ENCODE data around the gene OPCML.

Gene OPCML

DNA sequence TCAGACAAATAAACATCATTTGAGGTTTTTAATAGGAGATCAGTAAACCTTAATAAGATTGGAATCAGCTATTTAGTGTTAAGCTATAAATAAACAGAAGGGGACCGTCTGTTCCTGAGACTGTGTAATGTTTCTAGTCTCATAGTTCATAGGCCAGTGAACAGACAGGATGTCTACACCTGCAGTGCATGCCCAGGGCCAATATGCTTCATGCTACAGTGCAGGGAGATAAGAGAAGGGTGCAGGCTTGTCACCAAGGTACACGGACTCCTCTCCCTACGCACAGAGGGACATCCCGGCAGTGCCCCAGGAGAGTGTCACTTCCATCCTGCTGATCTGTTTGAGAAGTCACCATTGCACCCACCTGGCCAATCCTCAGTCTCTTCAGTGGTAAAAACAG is 148.6 kb downstream of the OPCML start:
- no peak overlapping the region for H3K4me2 ChIP-seq (ENCODE audit: low read depth, low read length, poor library complexity, severe bottlenecking)
- no peak overlapping the region for H3K9ac ChIP-seq (ENCODE audit: low read depth, low read length, poor library complexity, severe bottlenecking)
- H3K4me1 ChIP-seq (ENCODE audit: insufficient read depth, low read length, poor library complexity, severe bottlenecking), result no peaks in the 10 kb centered on the region
- peaks cover 14% of the 10 kb centered on the region; the same call in 1 of the 2 replicates for H3K9me3 ChIP-seq (ENCODE audit: insufficient read depth, low read depth, low read length)
- no peak overlapping the region for H3K4me3 ChIP-seq (ENCODE audit: low read length, poor library complexity, severe bottlenecking)
- H3K27me3 ChIP-seq (ENCODE audit: insufficient read depth, low read length, poor library complexity, severe bottlenecking), result no peaks in the 10 kb centered on the region
- TF ChIP-seq EZH2phosphoT487 (IDR thresholded peaks at IDR 0.05; ENCODE audit: borderline replicate concordance), result no peak
- TF ChIP-seq, protein P1, sequence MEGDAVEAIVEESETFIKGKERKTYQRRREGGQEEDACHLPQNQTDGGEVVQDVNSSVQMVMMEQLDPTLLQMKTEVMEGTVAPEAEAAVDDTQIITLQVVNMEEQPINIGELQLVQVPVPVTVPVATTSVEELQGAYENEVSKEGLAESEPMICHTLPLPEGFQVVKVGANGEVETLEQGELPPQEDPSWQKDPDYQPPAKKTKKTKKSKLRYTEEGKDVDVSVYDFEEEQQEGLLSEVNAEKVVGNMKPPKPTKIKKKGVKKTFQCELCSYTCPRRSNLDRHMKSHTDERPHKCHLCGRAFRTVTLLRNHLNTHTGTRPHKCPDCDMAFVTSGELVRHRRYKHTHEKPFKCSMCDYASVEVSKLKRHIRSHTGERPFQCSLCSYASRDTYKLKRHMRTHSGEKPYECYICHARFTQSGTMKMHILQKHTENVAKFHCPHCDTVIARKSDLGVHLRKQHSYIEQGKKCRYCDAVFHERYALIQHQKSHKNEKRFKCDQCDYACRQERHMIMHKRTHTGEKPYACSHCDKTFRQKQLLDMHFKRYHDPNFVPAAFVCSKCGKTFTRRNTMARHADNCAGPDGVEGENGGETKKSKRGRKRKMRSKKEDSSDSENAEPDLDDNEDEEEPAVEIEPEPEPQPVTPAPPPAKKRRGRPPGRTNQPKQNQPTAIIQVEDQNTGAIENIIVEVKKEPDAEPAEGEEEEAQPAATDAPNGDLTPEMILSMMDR (conservative IDR thresholded peaks at IDR 0.05; ENCODE audit: low read length), result no peak
- no peaks in the 10 kb centered on the region for H4K20me1 ChIP-seq (ENCODE audit: insufficient read depth, low read length, poor library complexity, severe bottlenecking)
- no peaks in the 10 kb centered on the region for H3K79me2 ChIP-seq (ENCODE audit: insufficient read depth, low read length)
- no peak overlapping the region for H2AFZ ChIP-seq (ENCODE audit: low read length)
- no peaks in the 10 kb centered on the region for H3F3A ChIP-seq (ENCODE audit: low read depth)
- no peaks in the 10 kb centered on the region for H3K36me3 ChIP-seq (ENCODE audit: insufficient read depth, low read length)
- H3K9me2 ChIP-seq (replicated peaks; ENCODE audit: low read depth, low read length), result no peaks in the 10 kb centered on the region

DNA sequence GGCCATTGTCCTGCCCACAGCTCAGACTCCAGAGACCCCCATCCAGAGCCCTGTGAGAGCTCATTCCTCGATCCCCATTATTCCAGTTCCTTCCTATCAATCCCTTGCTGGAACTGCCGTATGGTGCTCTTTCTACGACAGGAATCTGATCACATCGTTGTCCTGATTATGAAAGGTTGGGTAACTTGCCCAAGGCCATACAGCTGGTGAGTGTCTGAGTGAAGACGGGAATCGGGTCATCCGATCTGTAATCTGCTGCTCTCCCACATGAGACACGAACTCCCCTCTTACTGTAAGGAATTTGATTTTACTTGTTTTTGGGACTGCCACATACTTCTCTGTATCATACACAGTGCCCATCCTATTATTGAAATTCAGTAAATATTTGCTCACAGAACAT is 149.1 kb downstream of the OPCML start:
- H3K9me2 ChIP-seq (replicated peaks; ENCODE audit: low read depth, low read length), result no peaks in the 10 kb centered on the region
- H3K9me3 ChIP-seq (ENCODE audit: insufficient read depth, low read depth, low read length), result peaks cover 14% of the 10 kb centered on the region; the same call in 1 of the 2 replicates
- H3K36me3 ChIP-seq (ENCODE audit: insufficient read depth, low read length), result no peaks in the 10 kb centered on the region
- H4K20me1 ChIP-seq (ENCODE audit: insufficient read depth, low read length, poor library complexity, severe bottlenecking), result no peaks in the 10 kb centered on the region
- H3F3A ChIP-seq (ENCODE audit: low read depth), result no peaks in the 10 kb centered on the region
- TF ChIP-seq EZH2phosphoT487 (IDR thresholded peaks at IDR 0.05; ENCODE audit: borderline replicate concordance), result no peak
- TF ChIP-seq, protein P1 (conservative IDR thresholded peaks at IDR 0.05; ENCODE audit: low read length), result no peak
- no peaks in the 10 kb centered on the region for H3K4me1 ChIP-seq (ENCODE audit: insufficient read depth, low read length, poor library complexity, severe bottlenecking)
- H2AFZ ChIP-seq (ENCODE audit: low read length), result no peak overlapping the region
- no peaks in the 10 kb centered on the region for H3K27me3 ChIP-seq (ENCODE audit: insufficient read depth, low read length, poor library complexity, severe bottlenecking)
- no peak overlapping the region for H3K4me3 ChIP-seq (ENCODE audit: low read length, poor library complexity, severe bottlenecking)
- no peaks in the 10 kb centered on the region for H3K79me2 ChIP-seq (ENCODE audit: insufficient read depth, low read length)
- no peak overlapping the region for H3K9ac ChIP-seq (ENCODE audit: low read depth, low read length, poor library complexity, severe bottlenecking)
- H3K4me2 ChIP-seq (ENCODE audit: low read depth, low read length, poor library complexity, severe bottlenecking), result no peak overlapping the region

DNA sequence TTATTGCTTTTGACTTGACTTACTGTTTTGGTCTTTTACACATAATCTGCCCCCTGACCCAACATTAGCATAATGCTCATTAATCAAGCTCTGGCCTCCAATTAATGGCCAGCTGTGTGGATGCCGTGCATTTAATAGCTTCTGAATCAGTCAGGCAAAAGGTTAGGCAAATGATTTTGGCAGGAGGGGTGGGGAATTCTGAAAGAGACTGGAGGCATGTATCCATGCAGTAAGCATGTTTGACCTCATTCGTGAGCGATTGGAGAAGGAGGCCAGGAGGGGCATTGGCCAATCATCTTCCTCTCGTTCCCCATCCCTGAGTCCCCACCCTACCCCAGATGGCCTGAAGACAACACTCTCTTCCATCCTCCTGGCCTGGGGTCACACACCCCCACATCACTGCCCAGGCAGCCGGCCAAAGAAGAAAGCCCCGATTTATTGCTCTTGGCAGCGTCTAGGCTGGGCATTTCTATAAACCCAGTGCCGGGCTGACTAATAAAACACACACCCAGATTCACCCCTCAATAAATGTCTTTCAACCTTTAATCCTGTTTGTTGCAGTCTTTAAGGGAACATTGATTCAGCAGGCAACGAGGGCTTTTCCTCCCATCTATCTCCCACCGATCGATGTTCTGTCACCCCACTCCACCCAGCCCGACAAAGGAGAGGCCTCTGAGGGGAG is 150.0 kb downstream of the OPCML start:
- no peaks in the 10 kb centered on the region for H3K36me3 ChIP-seq (ENCODE audit: insufficient read depth, low read length)
- TF ChIP-seq, protein P1 (conservative IDR thresholded peaks at IDR 0.05; ENCODE audit: low read length), result no peak
- no peak for TF ChIP-seq EZH2phosphoT487 (IDR thresholded peaks at IDR 0.05; ENCODE audit: borderline replicate concordance)
- no peaks in the 10 kb centered on the region for H3K9me2 ChIP-seq (replicated peaks; ENCODE audit: low read depth, low read length)
- no peaks in the 10 kb centered on the region for H3K27me3 ChIP-seq (ENCODE audit: insufficient read depth, low read length, poor library complexity, severe bottlenecking)
- no peak overlapping the region for H3K4me2 ChIP-seq (ENCODE audit: low read depth, low read length, poor library complexity, severe bottlenecking)
- H3K9ac ChIP-seq (ENCODE audit: low read depth, low read length, poor library complexity, severe bottlenecking), result no peak overlapping the region
- peaks cover 14% of the 10 kb centered on the region; the same call in 1 of the 2 replicates for H3K9me3 ChIP-seq (ENCODE audit: insufficient read depth, low read depth, low read length)
- no peak overlapping the region for H3K4me3 ChIP-seq (ENCODE audit: low read length, poor library complexity, severe bottlenecking)
- H2AFZ ChIP-seq (ENCODE audit: low read length), result no peak overlapping the region
- H3F3A ChIP-seq (ENCODE audit: low read depth), result no peaks in the 10 kb centered on the region
- no peaks in the 10 kb centered on the region for H3K4me1 ChIP-seq (ENCODE audit: insufficient read depth, low read length, poor library complexity, severe bottlenecking)
- no peaks in the 10 kb centered on the region for H3K79me2 ChIP-seq (ENCODE audit: insufficient read depth, low read length)
- H4K20me1 ChIP-seq (ENCODE audit: insufficient read depth, low read length, poor library complexity, severe bottlenecking), result no peaks in the 10 kb centered on the region
